ENCODE data around the gene SLC39A10.

The SLC39A10 gene

DNA sequence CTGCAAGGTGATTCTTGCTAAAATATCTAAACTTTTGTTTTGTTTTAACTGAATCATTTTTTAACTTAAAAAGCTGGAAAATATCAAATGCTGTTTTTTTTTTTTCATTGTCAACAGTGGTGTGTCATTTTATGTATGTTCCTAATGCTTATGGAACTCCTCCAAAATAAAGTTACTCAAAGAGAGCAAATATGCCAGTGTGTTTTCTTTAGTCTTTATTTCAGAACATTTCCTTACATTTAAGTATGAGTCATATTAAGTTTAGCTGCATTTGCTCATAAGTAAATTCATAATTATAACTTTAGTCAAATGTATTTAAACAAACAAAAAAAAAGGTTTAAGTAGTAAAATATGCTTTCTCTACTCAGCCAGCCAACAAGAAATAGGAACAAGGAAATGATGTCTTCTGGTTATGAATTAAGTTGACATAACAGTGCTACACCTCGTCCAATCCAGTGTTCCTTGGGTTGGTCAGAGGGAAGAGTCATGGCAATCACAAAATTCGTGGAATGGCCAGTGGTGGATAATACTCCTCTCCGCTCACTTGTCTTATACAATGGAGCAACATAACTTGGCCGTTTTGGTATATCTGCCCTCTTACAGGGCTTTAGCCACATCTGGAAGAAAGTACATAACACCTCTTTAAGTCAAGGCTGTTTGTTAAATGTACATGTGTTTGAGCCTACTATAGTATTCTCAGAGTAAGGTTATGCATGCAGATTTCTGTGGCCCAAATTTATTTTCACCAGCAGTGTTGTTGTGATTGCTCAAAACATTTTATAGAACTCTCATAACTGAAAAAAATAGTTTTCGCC lies 80.7 kb downstream of the SLC39A10 start:
- FAIRE-seq (no peak), DNase-seq (ENCODE audit: insufficient read length, low spot score) (no peak)
- TF ChIP-seq, protein P1, sequence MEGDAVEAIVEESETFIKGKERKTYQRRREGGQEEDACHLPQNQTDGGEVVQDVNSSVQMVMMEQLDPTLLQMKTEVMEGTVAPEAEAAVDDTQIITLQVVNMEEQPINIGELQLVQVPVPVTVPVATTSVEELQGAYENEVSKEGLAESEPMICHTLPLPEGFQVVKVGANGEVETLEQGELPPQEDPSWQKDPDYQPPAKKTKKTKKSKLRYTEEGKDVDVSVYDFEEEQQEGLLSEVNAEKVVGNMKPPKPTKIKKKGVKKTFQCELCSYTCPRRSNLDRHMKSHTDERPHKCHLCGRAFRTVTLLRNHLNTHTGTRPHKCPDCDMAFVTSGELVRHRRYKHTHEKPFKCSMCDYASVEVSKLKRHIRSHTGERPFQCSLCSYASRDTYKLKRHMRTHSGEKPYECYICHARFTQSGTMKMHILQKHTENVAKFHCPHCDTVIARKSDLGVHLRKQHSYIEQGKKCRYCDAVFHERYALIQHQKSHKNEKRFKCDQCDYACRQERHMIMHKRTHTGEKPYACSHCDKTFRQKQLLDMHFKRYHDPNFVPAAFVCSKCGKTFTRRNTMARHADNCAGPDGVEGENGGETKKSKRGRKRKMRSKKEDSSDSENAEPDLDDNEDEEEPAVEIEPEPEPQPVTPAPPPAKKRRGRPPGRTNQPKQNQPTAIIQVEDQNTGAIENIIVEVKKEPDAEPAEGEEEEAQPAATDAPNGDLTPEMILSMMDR (IDR thresholded peaks at IDR 0.05; ENCODE audit: insufficient read depth, missing control alignments) = no peak

DNA sequence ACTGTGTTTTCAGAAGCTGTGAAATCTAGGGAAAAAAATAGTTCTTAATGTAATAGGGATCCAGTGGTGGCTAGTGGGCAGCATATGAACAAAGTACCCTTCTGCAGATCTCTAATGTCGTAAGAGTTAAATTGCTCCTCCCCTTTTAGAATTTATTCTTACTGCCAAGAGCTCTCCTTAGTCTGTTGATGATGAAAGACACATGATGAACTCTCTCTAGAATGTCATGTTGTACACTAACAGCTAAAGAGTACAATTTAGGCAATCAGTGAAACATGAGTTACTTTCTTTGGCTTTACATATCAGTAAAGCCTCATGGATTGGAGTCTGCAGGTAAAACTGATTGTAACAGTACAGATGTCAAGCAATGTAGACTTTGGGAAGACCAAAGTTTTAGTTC lies 84.2 kb downstream of the SLC39A10 start:
- TF ChIP-seq, protein P1 (IDR thresholded peaks at IDR 0.05; ENCODE audit: insufficient read depth, missing control alignments) = no peak
- FAIRE-seq (no peak), DNase-seq (ENCODE audit: insufficient read length, low spot score) (no peak)

DNA sequence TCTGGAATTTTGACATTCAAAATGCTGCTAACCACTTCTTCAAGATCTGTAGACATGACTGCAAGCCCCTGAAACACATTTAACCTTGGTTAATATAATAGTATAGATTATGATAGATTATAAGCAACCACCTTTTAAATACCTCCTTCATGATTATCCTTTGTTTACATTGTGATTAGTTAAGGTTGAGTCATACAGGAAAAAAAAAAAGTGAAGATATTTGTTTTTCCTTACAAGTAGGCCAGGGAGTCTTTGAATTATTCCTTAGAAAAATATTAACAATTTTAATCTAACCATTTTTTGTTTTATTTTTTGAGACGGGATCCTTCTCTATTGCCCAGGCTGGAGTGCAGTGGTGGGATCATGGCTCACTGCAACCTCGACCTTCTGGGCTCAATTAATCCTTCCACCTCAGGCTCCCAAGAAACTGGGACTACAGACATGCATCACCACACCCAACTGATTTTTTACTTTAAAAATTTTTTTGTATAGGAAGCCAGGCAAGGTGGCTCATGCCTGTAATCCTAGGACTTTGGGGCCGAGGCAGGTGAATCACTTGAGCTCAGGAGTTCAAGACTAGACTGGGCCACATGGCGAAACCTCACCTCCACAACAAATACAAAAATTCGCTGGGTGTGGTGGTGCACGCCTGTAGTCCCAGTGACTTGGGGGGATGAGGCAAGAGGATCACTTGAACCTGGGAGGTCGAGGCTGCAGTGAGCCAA lies 99.4 kb downstream of the SLC39A10 start:
- FAIRE-seq (no peak), DNase-seq (ENCODE audit: insufficient read length, low spot score) (no peak)
- TF ChIP-seq, protein P1 (IDR thresholded peaks at IDR 0.05; ENCODE audit: insufficient read depth, missing control alignments) = no peak

DNA sequence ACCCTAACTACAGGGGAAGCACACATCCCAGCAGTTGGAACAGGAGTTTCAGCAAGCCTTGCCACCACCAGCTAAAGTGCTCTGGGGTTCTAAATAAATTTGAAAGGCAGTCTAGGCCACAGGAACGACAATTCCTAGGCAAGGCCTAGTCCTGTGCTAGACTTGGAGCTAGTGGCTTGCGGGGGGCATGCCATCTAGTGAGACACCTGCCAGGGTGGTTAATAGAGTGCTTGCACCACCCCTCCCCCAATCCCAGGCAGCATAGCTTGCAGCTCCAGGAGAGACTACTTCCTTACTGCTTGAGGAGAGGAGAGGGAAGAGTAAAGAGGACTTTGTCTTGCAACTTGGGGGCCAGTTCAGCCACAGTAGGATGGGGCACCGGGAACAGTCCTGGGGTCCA lies 101.8 kb downstream of the SLC39A10 start:
- DNase-seq (ENCODE audit: insufficient read length, low spot score) (no peak), FAIRE-seq (no peak)
- TF ChIP-seq, protein P1 (IDR thresholded peaks at IDR 0.05; ENCODE audit: insufficient read depth, missing control alignments) = no peak

DNA sequence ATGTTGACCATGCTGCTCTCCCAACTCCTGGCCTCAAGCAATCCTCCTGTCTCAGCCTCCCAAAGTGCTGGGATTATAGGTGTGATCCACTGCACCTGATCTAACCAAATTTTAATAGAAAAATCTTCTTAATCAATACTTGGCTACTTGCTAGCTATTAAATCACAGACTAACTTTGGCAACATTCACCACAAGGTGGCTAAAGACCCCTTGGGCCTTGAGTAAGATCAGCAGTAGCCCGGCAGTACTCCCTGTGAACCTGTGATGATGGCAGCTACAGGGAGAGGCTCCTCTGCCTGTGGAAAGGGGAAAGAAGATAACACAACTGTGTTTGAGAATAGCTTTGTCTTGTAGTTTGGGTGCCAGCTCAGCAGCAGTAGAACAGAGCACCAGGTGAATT lies 102.9 kb downstream of the SLC39A10 start:
- DNase-seq (ENCODE audit: insufficient read length, low spot score) = no peak
- TF ChIP-seq, protein P1 (IDR thresholded peaks at IDR 0.05; ENCODE audit: insufficient read depth, missing control alignments) = no peak
- no peak for FAIRE-seq

DNA sequence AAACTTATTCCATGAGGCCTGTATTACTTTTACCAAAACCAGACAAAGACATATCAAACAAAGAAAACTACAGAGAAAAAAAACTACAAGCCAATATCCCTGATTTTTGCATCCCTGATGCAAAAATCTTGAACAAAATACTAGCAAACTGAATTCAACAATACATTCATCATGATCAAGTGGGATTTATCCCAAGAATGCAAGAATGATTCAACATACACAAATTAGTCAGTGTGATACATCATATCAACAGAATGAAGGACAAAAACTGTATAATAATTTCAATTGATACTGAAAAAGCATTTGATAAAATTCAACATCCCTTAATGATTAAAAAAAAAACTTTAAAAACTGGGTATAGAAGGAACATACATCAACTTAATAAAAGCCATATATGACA lies 106.8 kb downstream of the SLC39A10 start:
- DNase-seq (ENCODE audit: insufficient read length, low spot score) (no peak), FAIRE-seq (no peak)
- TF ChIP-seq, protein P1 (IDR thresholded peaks at IDR 0.05; ENCODE audit: insufficient read depth, missing control alignments) = no peak

DNA sequence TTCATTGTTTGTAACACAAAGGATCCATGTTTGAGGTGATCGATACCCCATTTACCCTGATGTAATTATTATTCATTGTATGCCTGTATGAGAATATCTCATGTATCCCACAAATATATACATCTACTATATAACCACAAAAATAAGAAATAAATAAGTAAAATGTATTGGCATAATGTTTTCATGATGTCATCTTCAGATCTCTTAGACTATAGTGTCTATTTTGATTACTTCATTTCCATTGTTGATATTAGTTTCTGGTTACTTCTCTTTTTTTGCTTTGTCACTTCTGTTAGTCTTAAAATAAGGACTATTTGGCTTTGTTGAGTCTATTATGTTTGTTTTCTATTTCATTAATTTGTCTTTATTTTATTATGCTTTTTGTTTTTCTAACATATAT lies 109.7 kb downstream of the SLC39A10 start:
- FAIRE-seq = no peak
- TF ChIP-seq, protein P1 (IDR thresholded peaks at IDR 0.05; ENCODE audit: insufficient read depth, missing control alignments) = no peak

More for the DNA sequence above, 109.7 kb downstream of the SLC39A10 start:
- no peak for DNase-seq (ENCODE audit: insufficient read length, low spot score)
